Measurements from ENCODE around the gene COBL. TPM values are rescaled to one million over a fixed set of nuclear protein-coding genes. Genes with fewer than 3 reads are reported as not detected.

The COBL gene
- total RNA-seq, 4 donors from 2014 or later, result 17.2 to 59.7 (median 31.0) TPM

DNA sequence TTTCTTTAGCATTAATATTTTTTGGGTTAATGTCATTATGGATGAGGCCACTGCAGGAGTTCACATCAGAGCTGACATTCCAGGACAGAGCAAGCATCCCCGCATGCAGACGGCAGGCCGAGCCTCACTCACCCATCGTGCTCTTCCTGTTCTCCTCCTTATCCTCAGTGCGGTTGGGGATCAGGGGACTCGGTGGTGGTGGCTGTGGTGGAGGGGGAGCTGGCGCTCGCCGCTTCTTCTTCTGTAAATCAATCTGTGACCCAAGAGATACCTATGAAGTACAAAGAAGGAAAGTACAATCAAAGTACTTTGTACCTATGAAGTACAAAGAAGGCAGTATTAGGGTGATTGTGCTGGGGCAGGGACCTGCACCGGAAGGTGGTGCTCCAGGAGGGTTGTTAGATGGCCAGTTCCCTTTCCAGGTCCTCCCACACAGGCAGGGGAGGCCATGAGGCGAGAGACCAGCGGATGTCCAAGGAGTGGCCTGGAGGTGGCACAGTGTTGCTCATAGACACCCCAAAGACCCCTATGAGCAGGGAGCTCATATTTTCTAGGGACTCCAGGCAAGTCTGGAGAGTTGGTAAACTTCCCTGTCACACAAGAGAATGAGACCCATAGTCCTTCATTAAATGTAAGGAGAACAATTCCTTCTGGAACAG is 231.4 kb downstream of the COBL start:
- no peak for ATAC-seq
- H3K4me3 ChIP-seq, result no peak overlapping the region
- H3K9me3 ChIP-seq, result no peaks in the 10 kb centered on the region
- H3K36me3 ChIP-seq, result peaks cover 0 to 20% of the 10 kb centered on the region in 2 donors
- TF ChIP-seq POLR2AphosphoS5 (IDR thresholded peaks at IDR 0.05) (no peak), EP300 (IDR thresholded peaks at IDR 0.05) (no peak), POLR2A (IDR thresholded peaks at IDR 0.05) (no peak)
- TF ChIP-seq, protein P1, sequence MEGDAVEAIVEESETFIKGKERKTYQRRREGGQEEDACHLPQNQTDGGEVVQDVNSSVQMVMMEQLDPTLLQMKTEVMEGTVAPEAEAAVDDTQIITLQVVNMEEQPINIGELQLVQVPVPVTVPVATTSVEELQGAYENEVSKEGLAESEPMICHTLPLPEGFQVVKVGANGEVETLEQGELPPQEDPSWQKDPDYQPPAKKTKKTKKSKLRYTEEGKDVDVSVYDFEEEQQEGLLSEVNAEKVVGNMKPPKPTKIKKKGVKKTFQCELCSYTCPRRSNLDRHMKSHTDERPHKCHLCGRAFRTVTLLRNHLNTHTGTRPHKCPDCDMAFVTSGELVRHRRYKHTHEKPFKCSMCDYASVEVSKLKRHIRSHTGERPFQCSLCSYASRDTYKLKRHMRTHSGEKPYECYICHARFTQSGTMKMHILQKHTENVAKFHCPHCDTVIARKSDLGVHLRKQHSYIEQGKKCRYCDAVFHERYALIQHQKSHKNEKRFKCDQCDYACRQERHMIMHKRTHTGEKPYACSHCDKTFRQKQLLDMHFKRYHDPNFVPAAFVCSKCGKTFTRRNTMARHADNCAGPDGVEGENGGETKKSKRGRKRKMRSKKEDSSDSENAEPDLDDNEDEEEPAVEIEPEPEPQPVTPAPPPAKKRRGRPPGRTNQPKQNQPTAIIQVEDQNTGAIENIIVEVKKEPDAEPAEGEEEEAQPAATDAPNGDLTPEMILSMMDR (IDR thresholded peaks at IDR 0.05), result no peak
- peaks cover 0 to 24% (median 0%) of the 10 kb centered on the region in 3 donors for H3K4me1 ChIP-seq
- H3K27ac ChIP-seq, result no peak overlapping the region
- WGBS, 2 donors (ENCODE audit: low coverage in 1 of 2), result 76 to 100% methylated on average over 3 to 9 of the region's 12 CpGs
- no peaks in the 10 kb centered on the region for H3K27me3 ChIP-seq

DNA sequence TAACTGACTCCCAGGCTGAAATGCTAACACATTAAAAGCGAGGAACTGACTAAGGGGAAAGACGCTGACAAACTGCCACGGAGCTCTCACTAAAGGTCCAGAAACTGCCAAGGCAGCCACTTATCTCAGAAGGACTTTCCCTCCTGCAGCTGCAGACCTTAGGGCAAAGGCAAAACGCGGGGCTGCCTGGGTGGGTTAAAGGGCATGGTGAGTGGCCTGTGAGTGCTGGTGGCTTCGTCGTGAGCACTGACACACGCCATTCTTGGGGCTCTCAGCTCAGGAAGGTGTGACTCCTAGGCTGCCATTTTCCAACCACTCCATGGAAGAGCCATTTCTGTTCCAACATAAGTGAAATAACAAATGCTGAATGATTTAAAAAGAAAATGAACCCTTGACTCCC is 232.5 kb downstream of the COBL start:
- peaks cover 0 to 27% (median 0%) of the 10 kb centered on the region in 3 donors for H3K4me1 ChIP-seq
- H3K27ac ChIP-seq, result no peak overlapping the region
- no peak for TF ChIP-seq EP300 (IDR thresholded peaks at IDR 0.05)
- TF ChIP-seq, protein P1 (IDR thresholded peaks at IDR 0.05), result no peak
- TF ChIP-seq POLR2A (IDR thresholded peaks at IDR 0.05), result no peak
- no peak for TF ChIP-seq POLR2AphosphoS5 (IDR thresholded peaks at IDR 0.05)
- no peaks in the 10 kb centered on the region for H3K9me3 ChIP-seq
- H3K27me3 ChIP-seq, result no peaks in the 10 kb centered on the region
- peaks cover 0 to 20% of the 10 kb centered on the region in 2 donors for H3K36me3 ChIP-seq
- WGBS, 2 donors (ENCODE audit: low coverage in 1 of 2), result 81 to 84% methylated on average over 5 to 7 of the region's 8 CpGs
- H3K4me3 ChIP-seq, result no peak overlapping the region
- no peak for ATAC-seq

DNA sequence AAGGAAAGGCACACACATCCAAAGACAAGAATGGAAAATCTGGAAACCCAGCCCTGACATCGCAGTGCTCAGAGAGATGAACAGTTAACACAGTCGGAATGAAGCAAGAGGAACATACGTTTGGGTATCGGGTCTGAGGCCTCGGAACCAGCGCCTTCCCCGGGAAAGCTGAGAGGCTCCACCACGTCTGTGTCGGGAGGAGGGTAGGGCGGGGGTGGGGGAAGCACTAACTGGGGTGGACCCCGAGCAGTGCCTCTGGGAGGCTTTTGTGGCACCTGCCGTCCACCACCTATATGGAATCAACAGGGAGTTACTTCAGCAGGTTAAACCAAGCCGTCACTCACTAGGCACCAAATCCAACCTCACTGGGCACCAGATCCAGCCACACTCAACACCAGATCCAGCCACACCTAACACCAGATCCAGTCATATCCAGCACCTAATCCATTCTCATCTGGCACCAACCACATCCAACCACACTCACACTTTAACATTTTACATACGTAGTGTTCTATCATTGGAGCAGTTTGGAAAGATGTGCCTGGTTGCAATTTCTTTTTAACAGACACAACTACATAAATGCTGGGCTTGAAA is 233.6 kb downstream of the COBL start:
- TF ChIP-seq EP300 (IDR thresholded peaks at IDR 0.05), result no peak
- TF ChIP-seq, protein P1 (IDR thresholded peaks at IDR 0.05), result no peak
- TF ChIP-seq POLR2A (IDR thresholded peaks at IDR 0.05), result no peak
- no peak for TF ChIP-seq POLR2AphosphoS5 (IDR thresholded peaks at IDR 0.05)
- H3K36me3 ChIP-seq, result peaks cover 0 to 20% of the 10 kb centered on the region in 2 donors
- H3K4me3 ChIP-seq, result no peak overlapping the region
- H3K27ac ChIP-seq, result no peak overlapping the region
- no peak for ATAC-seq
- H3K4me1 ChIP-seq, result peaks cover 0 to 18% (median 0%) of the 10 kb centered on the region in 3 donors
- H3K9me3 ChIP-seq, result no peaks in the 10 kb centered on the region
- H3K27me3 ChIP-seq, result no peaks in the 10 kb centered on the region
- WGBS, 2 donors (ENCODE audit: low coverage in 1 of 2), result 87 to 88% methylated on average over 10 to 13 of the region's 14 CpGs

DNA sequence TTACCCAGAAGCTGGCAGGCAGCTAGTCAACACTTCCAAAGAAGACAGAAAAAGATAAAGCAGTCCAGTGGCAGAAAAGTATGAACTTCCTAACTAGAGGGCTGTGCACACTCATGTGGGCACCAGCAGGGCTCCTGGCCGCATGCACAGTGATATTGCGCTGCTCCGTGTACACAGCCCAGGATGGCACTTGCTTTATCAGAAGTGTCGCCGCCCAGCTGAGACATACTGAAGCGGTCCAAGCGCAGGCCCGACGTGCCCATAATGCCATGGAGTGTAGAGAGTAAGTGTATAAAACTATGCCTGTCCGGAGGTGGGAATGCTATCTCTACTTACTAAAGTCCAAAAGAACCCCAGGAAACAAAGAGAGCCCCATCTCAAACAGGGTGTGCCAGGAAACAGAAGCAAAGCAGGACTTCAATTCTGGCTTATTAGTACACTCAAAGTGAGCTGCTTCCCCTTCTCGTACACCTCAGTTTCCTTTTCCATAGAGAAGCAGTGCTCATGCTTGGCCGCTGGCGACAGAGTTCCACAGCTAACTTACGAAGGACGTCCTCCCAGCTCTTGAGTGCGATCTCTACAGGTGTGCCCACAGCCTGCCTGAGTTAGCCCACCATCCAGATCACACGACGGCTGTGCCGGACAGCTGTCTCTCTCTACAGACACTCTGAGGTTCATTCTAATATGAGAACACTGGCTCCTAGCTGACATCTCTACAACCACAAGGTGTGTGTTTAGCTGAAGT is 234.3 kb downstream of the COBL start:
- peaks cover 0 to 18% (median 0%) of the 10 kb centered on the region in 3 donors for H3K4me1 ChIP-seq
- no peak overlapping the region for H3K27ac ChIP-seq
- H3K36me3 ChIP-seq, result peaks cover 0 to 20% of the 10 kb centered on the region in 2 donors
- ATAC-seq, result no peak
- WGBS, 2 donors (ENCODE audit: low coverage in 1 of 2), result 87 to 88% methylated on average over 6 to 14 of the region's 19 CpGs
- H3K27me3 ChIP-seq, result no peaks in the 10 kb centered on the region
- H3K9me3 ChIP-seq, result no peaks in the 10 kb centered on the region
- TF ChIP-seq POLR2AphosphoS5 (IDR thresholded peaks at IDR 0.05), result no peak
- TF ChIP-seq EP300 (IDR thresholded peaks at IDR 0.05), result no peak
- TF ChIP-seq POLR2A (IDR thresholded peaks at IDR 0.05), result no peak
- TF ChIP-seq, protein P1 (IDR thresholded peaks at IDR 0.05), result no peak
- no peak overlapping the region for H3K4me3 ChIP-seq
